Aorta (tissue), 5 donors: ENCODE measurements around the gene KIF5A. TPM values are rescaled to one million over a fixed set of nuclear protein-coding genes. Genes with fewer than 3 reads are reported as not detected.
"Not testable (repeated sequence)": the region's sequence is repeated elsewhere in the genome, so short reads cannot be mapped to it uniquely, and the experiment has no call there.

Source experiments
- ATAC-seq: fragments of 200-7000 bp; cut with Tn5 transposase; one replicate; pipeline ENCODE4 v1.9.1; 2022; ENCODE audit warnings: moderate library complexity; ENCODE audit not compliant: low FRiP score
- DNase-seq, 2 donors: peaks; one replicate each; pipeline ENCODE4 v3.0.0-alpha.2; 2020
- H3K27ac ChIP-seq, 2 donors: one replicate each; pipeline ENCODE4 v1.5.1; 2013; ENCODE audit warnings: low read length in 2 of 2, mild to moderate bottlenecking in 2 of 2, moderate library complexity in 2 of 2, control low read depth in 1 of 2, inconsistent platforms in 1 of 2, low read depth in 1 of 2
- H3K27me3 ChIP-seq, 2 donors: one replicate each; pipeline ENCODE4 v1.6.1; 2013; ENCODE audit warnings: control low read depth in 1 of 2, low read length in 1 of 2, mild to moderate bottlenecking in 1 of 2, moderate library complexity in 1 of 2; ENCODE audit not compliant: insufficient read depth in 2 of 2, control insufficient read depth in 1 of 2
- H3K36me3 ChIP-seq, 2 donors: one replicate each; pipeline ENCODE4 v1.6.1; 2013; ENCODE audit warnings: control low read depth in 1 of 2, low read length in 1 of 2, mild to moderate bottlenecking in 1 of 2; ENCODE audit not compliant: insufficient read depth in 2 of 2, control insufficient read depth in 1 of 2
- H3K4me1 ChIP-seq, 2 donors: one replicate each; pipeline ENCODE4 v1.6.1; 2013; ENCODE audit warnings: low read length in 2 of 2, control low read depth in 1 of 2, mild to moderate bottlenecking in 1 of 2, moderate library complexity in 1 of 2; ENCODE audit not compliant: insufficient read depth in 2 of 2, control insufficient read depth in 1 of 2
- H3K4me3 ChIP-seq, 2 donors: one replicate each; pipeline ENCODE4 v1.5.1; 2013; ENCODE audit warnings: low read length in 2 of 2, control low read depth in 1 of 2, mild to moderate bottlenecking in 1 of 2
- H3K9me3 ChIP-seq: one replicate; pipeline ENCODE4 v1.6.1; 2013; ENCODE audit warnings: mild to moderate bottlenecking, low read length; ENCODE audit not compliant: control insufficient read depth
- WGBS, 2 donors: extraction: QIAGEN DNeasy Blood & Tissue Kit; methylation state at CpG; one replicate each; pipeline ENCODE4 v1.1.7; 2013; 5-methylcytosine and 5-hydroxymethylcytosine counted together
- intact Hi-C, 2 donors: fragments of 100-400 bp; cut with DNase I; formaldehyde crosslinking; loops; one replicate each; pipeline versions ENCODE4 v1.14.2 to v1.15.0; 2022
- polyA plus RNA-seq, 2 donors: library from polyadenylated mRNA; stranded (reverse); fragments of 200-250 nt; gene quantifications; one replicate each; pipeline ENCODE4 v1.2.3, GENCODE V29; 2013
- total RNA-seq, 2 donors: library from RNA; stranded (reverse); fragmentation: NEBNext Ultra II Directional; extraction: Animal tissue kit (Norgen Biotek cat#: 25700); gene quantifications; one replicate each; pipeline ENCODE4 v1.2.1, GENCODE V29; 2021
- donor health status: healthy with polysubstance abuse.
- donor health status: Bipolar disorder and iron deficiency.
- donor health status: DM: no; HTN: no; CAD: no.
- donor health status: DM: no; HTN: no; CAD: no.
- donor health status: DM: yes; HTN: yes; CAD: no.

KIF5A gene
- total and polyA plus RNA-seq, 4 donors, result 0.75 to 3.5 (median 1.1) TPM

GRCh38 chr12:57586832-57587429, 37.1 kb downstream of the KIF5A start:
- ATAC-seq (no peak), DNase-seq (peak in 1 of 2 donors; percentile 5)
- 89 to 90% methylated on average over 3 of the region's 3 CpGs for WGBS, 2 donors
- Histone ChIP-seq H3K4me3 (no peak overlapping the region), H3K9me3 (no peaks in the 10 kb centered on the region), H3K27me3 (no peaks in the 10 kb centered on the region), H3K27ac (no peak overlapping the region), H3K4me1 (no peaks in the 10 kb centered on the region), H3K36me3 (no peaks in the 10 kb centered on the region)
- intact Hi-C loops, result no loop called here

GRCh38 chr12:57588951-57589610, 39.2 kb downstream of the KIF5A start:
- H3K4me1 ChIP-seq, ATAC-seq, intact Hi-C loops, H3K27me3 ChIP-seq, H3K4me3 ChIP-seq, H3K9me3 ChIP-seq, H3K36me3 ChIP-seq, H3K27ac ChIP-seq: not testable (repeated sequence)
- DNase-seq, result peak in 1 of 2 donors; percentile 38
- 90% methylated on average over 15 of the region's 15 CpGs for WGBS, 2 donors

GRCh38 chr12:57590479-57590863, 40.6 kb downstream of the KIF5A start:
- no peak for DNase-seq
- H3K27me3 ChIP-seq, result no peaks in the 10 kb centered on the region
- no peaks in the 10 kb centered on the region for H3K4me1 ChIP-seq
- intact Hi-C loops, result no loop called here
- no peak overlapping the region for H3K27ac ChIP-seq
- WGBS, 2 donors, result 23% methylated on average over 2 of the region's 2 CpGs
- peak overlapping the region in 1 of 2 donors; percentile 81 for H3K4me3 ChIP-seq
- H3K9me3 ChIP-seq, result no peaks in the 10 kb centered on the region
- H3K36me3 ChIP-seq, result no peaks in the 10 kb centered on the region
- ATAC-seq, result no peak

GRCh38 chr12:57590864-57591781, 41.3 kb downstream of the KIF5A start, which contains the start of gene PIP4K2C:
Gene PIP4K2C (plus strand): TSS chr12:57591192. CDS start chr12:57591290, 98 bp downstream.
- no peaks in the 10 kb centered on the region for H3K36me3 ChIP-seq
- intact Hi-C loops, result no loop called here
- WGBS, 2 donors, result 0 to 1% methylated on average over 64 to 69 of the region's 69 CpGs
- H3K4me3 ChIP-seq, result peak within 1 kb of the TSS; percentile 67 to 81
- no peaks in the 10 kb centered on the region for H3K27me3 ChIP-seq
- DNase-seq, result peak; percentile 86 to 91
- ATAC-seq, result peak; percentile 95
- no peaks in the 10 kb centered on the region for H3K9me3 ChIP-seq
- peak within 1 kb of the TSS in 1 of 2 donors; percentile 50 for H3K27ac ChIP-seq
- H3K4me1 ChIP-seq, result no peaks in the 10 kb centered on the region

GRCh38 chr12:57591782-57592325, 42.0 kb downstream of the KIF5A start:
- no peak for ATAC-seq
- peak overlapping the region; percentile 67 to 81 for H3K4me3 ChIP-seq
- no peaks in the 10 kb centered on the region for H3K27me3 ChIP-seq
- no peak overlapping the region for H3K27ac ChIP-seq
- no peaks in the 10 kb centered on the region for H3K9me3 ChIP-seq
- no peak for DNase-seq
- WGBS, 2 donors, result 34 to 38% methylated on average over 10 of the region's 10 CpGs
- intact Hi-C loops, result no loop called here
- no peaks in the 10 kb centered on the region for H3K36me3 ChIP-seq
- H3K4me1 ChIP-seq, result no peaks in the 10 kb centered on the region

GRCh38 chr12:57592551-57593165, 42.8 kb downstream of the KIF5A start:
- no peaks in the 10 kb centered on the region for H3K36me3 ChIP-seq
- no peaks in the 10 kb centered on the region for H3K4me1 ChIP-seq
- H3K4me3 ChIP-seq, result no peak overlapping the region
- no peak overlapping the region for H3K27ac ChIP-seq
- WGBS, 2 donors, result 61 to 72% methylated on average over 2 of the region's 2 CpGs
- H3K27me3 ChIP-seq, result no peaks in the 10 kb centered on the region
- no peaks in the 10 kb centered on the region for H3K9me3 ChIP-seq
- no peak for ATAC-seq
- intact Hi-C loops, result no loop called here
- DNase-seq, result no peak

- no peaks in the 10 kb centered on the region for H3K27me3 ChIP-seq
- H3K4me3 ChIP-seq, result no peak overlapping the region
- ATAC-seq (no peak), DNase-seq (no peak)
- H3K4me1 ChIP-seq, result no peaks in the 10 kb centered on the region
- no peaks in the 10 kb centered on the region for H3K36me3 ChIP-seq
- intact Hi-C loops, result no loop called here
- WGBS, 2 donors, result 73 to 82% methylated on average over 4 of the region's 4 CpGs
- no peaks in the 10 kb centered on the region for H3K9me3 ChIP-seq
- H3K27ac ChIP-seq, result no peak overlapping the region
These were observed 43.3 kb downstream of the KIF5A start for GRCh38 chr12:57593187-57593586.

GRCh38 chr12:57600395-57600794, 50.6 kb downstream of the KIF5A start:
- DNase-seq (no peak), ATAC-seq (no peak)
- Histone ChIP-seq H3K4me1 (peaks cover 0 to 2% of the 10 kb centered on the region in 2 donors), H3K4me3 (no peak overlapping the region), H3K9me3 (no peaks in the 10 kb centered on the region), H3K36me3 (peaks cover 4 to 7% of the 10 kb centered on the region in 2 donors), H3K27ac (no peak overlapping the region), H3K27me3 (no peaks in the 10 kb centered on the region)
- WGBS, 2 donors, result 46 to 82% methylated on average over 2 of the region's 2 CpGs
- intact Hi-C loops, result no loop called here
